Heart left ventricle (tissue), 13 donors: ENCODE data around the gene RPP38.

ENCODE experiments used
- CTCF ChIP-seq, 12 donors: fragments of 200-600 bp; sonication (generic) in 4 of 12; IDR thresholded peaks; one replicate each; pipeline versions ENCODE4 v1.5.0 to v1.8.0; 2018 to 2022; ENCODE audit warnings: antibody characterized with exemption in 12 of 12, mild to moderate bottlenecking in 5 of 12
- POLR2A ChIP-seq, 2 donors: fragments of 450-650 bp; IDR thresholded peaks; one replicate each; pipeline ENCODE4 v1.6.1; 2017; ENCODE audit warnings: antibody characterized with exemption in 2 of 2, mild to moderate bottlenecking in 2 of 2, moderate library complexity in 2 of 2
- donor health status: ischemic (EF 13 %, LVEDD 7.1; RV severe dilation, severe dysfunction).
- donor health status: DM: no; HTN: yes; CAD: no.
- donor health status: DM: no; HTN: no; CAD: no.
- donor health status: ischemic (EF 25% LVEDD 6.9; RV normal size, moderate dysfunction).
- donor health status: ischemic (EF 25% LVEDD 5.7; RV mildly dilated, moderate dysfunction).
- donor health status: ischemic (EF 35%, LVEDD 5.7; RV mildly dilated, moderate dysfunction).
- donor health status: nonischemic (EF 11% LVEDD 7.7; RV severe dilation, severe dysfunction).
- donor health status: DM: yes; HTN: yes; CAD: no.
- donor health status: PGD.
- donor health status: ischemic (EF 29% LVEDD 5.4; RV normal size, mild dysfunction).
- donor health status: nonischemic (EF 23%, LVEDD 6.1; RV moderate dilation, normal function).

- TF ChIP-seq CTCF (IDR thresholded peaks at IDR 0.05) (no peak), POLR2A (IDR thresholded peaks at IDR 0.05) (no peak)
These were observed 30.0 kb upstream of the RPP38 start for GRCh38 chr10:15067154-15067553.
